ENCODE measurements around the gene PCDH18.
A peak's percentile ranks its signal among the peaks of the same experiment; 100 is the strongest.
"Not testable (repeated sequence)": the region's sequence is repeated elsewhere in the genome, so short reads cannot be mapped to it uniquely, and the experiment has no call there.

PCDH18 gene

GRCh38 chr4:137519406-137519805, 12.9 kb downstream of the PCDH18 start:
- no peak overlapping the region for H3K4me3 ChIP-seq (ENCODE audit: low read depth, low read length)
- TF ChIP-seq CTCF (IDR thresholded peaks at IDR 0.05; ENCODE audit: control insufficient read depth, extremely low read depth, insufficient read depth) = no peak
- peak; percentile 22 for DNase-seq (ENCODE audit: low read depth)

GRCh38 chr4:137517323-137517722, 15.0 kb downstream of the PCDH18 start:
- not testable (repeated sequence) for H3K4me3 ChIP-seq (ENCODE audit: low read depth, low read length); DNase-seq (ENCODE audit: low read depth)

GRCh38 chr4:137514406-137515111, 17.7 kb downstream of the PCDH18 start:
- no peak for TF ChIP-seq CTCF (IDR thresholded peaks at IDR 0.05; ENCODE audit: control insufficient read depth, extremely low read depth, insufficient read depth)
- no peak for DNase-seq (ENCODE audit: low read depth)
- H3K4me3 ChIP-seq (ENCODE audit: low read depth, low read length) = no peak overlapping the region

DNA sequence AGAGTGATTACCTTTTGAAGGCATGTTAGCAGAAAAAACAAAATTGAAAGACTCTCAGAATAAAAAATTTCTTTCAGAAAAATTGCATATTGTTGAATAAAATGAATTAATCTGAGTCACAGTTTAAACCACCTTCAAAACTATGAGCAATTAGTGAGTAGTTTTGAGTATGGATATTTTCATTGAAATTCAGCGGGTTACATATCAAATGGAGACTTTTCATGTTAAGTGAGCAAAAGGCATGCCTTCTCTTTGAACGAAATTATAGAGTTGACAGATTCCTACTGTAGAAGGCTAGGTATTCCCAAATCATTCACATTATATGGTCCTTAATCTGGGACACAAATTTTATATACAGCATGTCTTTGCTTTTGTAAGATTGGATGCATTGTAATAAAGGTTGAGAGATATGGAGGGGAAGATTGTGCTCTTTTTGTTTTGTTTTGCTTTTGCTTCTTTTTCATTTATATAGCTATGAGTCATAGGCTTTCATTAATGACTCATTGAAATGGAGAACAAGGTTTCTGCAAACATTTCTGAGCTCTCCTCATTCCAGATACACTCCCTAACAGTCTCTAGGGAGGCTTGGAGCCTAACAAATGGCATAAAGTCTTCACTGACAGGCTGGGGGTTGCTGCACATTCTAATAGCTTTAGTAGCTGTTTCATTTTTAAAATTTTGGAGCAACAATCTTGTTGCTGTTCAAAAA, 21.6 kb downstream of the PCDH18 start:
- no peak for TF ChIP-seq CTCF (IDR thresholded peaks at IDR 0.05; ENCODE audit: control insufficient read depth, extremely low read depth, insufficient read depth)
- DNase-seq (ENCODE audit: low read depth) = no peak
- H3K4me3 ChIP-seq (ENCODE audit: low read depth, low read length) = no peak overlapping the region

DNA sequence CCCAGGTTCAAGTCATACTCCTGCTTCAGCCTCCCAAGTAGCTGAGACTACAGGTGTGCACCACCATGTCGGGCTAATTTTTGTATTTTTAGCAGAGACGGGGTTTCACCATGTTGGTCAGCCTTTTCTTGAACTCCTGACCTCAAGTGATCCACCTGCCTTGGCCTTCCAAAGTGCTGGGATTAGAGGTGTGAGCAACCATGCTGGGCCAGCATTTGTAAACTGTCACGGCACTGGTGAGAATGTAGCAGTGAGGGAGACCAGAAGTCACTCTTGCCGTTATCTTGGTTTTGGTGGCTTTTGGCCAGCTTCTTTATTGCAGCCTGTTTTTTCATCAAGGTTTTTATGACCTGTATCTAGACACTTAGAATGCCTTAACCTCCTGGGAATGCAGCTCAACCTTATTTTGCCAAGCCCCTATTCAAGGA, 22.4 kb downstream of the PCDH18 start:
- H3K4me3 ChIP-seq (ENCODE audit: low read depth, low read length) = no peak overlapping the region
- DNase-seq (ENCODE audit: low read depth) = no peak
- no peak for TF ChIP-seq CTCF (IDR thresholded peaks at IDR 0.05; ENCODE audit: control insufficient read depth, extremely low read depth, insufficient read depth)

GRCh38 chr4:137502339-137503129, 29.8 kb downstream of the PCDH18 start:
- no peak for DNase-seq (ENCODE audit: low read depth)
- H3K4me3 ChIP-seq (ENCODE audit: low read depth, low read length) = no peak overlapping the region
- TF ChIP-seq CTCF (IDR thresholded peaks at IDR 0.05; ENCODE audit: control insufficient read depth, extremely low read depth, insufficient read depth) = no peak

- not testable (repeated sequence) for DNase-seq (ENCODE audit: low read depth); H3K4me3 ChIP-seq (ENCODE audit: low read depth, low read length)
These were observed 36.0 kb downstream of the PCDH18 start for GRCh38 chr4:137496267-137496666.
